GM18517 (cell line): ENCODE results near the gene PGBD5.

ENCODE experiments used
- ATAC-seq: cut with Tn5 transposase; IDR thresholded peaks from one replicate; pipeline ENCODE4 v1.9.1; 2021; ENCODE audit warnings: mild to moderate bottlenecking, moderate library complexity; ENCODE audit not compliant: unreplicated experiment

PGBD5 gene

GRCh38 chr1:230327892-230328284 is 98.2 kb downstream of the PGBD5 start:
- ATAC-seq, result no peak

GRCh38 chr1:230326971-230327891 is 98.9 kb downstream of the PGBD5 start:
- no peak for ATAC-seq

DNA sequence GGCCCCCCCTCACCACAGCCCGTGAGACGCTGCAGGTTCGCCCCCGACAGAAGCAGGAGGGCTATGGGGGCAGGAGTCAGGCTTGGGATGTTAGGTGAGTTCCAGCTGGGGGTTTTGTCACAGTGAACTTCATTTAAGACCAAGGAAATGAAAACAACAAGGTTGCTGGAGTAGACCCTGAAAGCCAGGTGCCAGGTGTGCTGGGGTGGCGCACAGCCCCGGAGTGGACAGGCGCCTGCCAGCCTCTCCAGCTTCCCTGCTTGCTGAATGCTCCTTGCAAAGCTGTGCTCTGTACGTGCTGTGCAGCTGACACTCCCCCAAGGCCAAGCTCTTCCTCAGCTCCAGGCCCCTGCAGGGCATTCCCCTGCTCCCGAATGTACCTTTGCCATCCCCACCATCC is 102.4 kb downstream of the PGBD5 start:
- ATAC-seq, result no peak

GRCh38 chr1:230322967-230323547 is 103.1 kb downstream of the PGBD5 start:
- no peak for ATAC-seq

DNA sequence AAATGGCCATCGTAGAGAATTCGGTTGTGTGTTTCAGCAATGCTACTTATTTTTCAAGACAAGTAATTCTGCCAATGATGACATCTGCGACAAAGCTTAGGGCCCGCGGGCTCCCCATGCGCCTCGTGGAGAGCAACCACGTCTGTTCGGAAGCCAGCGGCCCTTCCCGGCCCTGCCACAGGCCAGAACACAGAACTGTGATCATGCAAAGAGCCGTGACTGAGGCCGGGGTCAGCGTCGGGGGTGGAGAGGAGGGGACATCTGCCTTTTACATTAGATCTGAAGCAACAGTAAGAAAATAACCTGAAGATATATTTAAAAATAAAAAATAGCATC is 103.7 kb downstream of the PGBD5 start:
- ATAC-seq, result no peak

DNA sequence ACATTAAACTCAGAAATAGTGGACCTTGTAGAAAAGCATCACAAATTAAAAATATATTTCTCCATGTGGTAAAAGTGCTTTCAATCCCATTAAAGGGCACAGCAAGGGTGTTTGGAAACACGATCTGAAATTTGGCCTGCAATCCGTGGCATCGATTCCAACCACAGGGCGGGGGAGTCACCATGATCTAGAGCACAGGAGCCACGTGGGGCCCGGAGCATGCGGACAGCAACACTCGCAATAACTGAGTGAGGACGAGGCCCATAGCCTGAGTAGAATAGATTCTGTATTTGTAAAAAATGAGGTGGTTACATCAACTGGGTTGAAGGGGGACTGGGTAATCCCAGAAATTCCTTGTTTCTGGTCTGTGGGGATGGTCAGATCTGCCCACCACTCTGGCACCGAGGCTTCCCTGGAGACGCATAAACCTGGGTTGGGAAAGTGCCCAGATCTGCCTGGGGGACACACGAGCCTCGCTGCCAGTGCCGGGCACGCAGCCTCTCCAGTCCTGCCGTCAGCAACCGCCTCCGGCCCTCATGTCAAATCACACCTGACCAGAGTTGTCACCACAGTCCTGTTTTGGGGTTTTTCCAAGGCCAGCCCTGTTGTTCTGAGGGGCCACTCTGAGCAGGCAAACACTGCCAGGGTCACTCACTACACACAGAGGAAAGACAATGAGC is 104.3 kb downstream of the PGBD5 start:
- no peak for ATAC-seq

GRCh38 chr1:230321341-230321740 is 104.8 kb downstream of the PGBD5 start:
- no peak for ATAC-seq

- no peak for ATAC-seq
These were observed 105.3 kb downstream of the PGBD5 start for GRCh38 chr1:230320804-230321203.

- ATAC-seq, result no peak
These were observed 107.0 kb downstream of the PGBD5 start for GRCh38 chr1:230319014-230319747.

DNA sequence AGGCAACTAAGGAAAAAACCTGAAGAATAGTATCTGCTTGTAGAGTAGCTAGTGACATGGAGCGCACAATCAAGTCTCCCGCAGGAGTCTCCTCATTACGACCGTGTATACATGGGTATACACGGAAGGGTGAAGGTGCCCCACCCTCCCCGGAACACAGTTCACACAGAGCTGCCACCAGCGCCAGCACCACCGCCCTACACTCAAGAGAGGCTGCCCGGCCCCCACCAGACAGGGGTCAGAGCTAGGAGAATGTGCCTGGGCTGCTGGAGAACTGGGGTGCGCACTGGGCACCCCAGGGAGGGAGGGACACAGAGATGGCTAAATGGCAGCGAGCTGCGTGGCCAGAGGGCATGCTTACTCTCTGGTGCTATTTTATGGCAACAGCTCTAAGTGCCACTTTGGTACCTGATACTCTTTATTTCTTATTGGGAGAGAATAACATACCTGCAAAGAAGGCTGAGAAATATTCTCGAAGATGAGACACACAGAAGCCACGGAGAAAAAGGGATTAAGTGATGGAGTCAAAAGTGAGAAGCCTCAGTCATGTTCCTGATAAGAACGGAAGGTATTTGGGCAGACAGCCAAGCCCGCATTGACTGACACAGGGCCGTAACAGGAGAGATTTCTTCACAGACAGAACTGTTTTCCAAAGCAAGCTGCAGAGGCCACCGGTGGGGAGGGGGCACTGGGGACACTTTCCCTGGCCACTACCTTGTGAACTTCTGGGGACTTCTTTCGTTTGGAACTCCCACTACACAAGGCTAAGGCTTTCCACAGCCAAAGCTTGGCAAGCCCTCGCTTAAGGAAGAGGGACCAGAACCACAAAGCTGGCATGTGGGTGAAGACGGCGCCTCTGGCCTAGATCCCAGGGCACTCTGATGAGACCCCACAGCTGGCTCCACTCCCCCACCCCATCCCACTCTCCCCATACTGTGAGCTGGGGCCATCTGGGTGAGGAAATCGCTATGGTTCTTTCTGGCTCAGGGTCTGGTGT is 108.0 kb downstream of the PGBD5 start:
- ATAC-seq, result no peak

- ATAC-seq, result no peak
These were observed 109.0 kb downstream of the PGBD5 start for GRCh38 chr1:230316864-230317745.

DNA sequence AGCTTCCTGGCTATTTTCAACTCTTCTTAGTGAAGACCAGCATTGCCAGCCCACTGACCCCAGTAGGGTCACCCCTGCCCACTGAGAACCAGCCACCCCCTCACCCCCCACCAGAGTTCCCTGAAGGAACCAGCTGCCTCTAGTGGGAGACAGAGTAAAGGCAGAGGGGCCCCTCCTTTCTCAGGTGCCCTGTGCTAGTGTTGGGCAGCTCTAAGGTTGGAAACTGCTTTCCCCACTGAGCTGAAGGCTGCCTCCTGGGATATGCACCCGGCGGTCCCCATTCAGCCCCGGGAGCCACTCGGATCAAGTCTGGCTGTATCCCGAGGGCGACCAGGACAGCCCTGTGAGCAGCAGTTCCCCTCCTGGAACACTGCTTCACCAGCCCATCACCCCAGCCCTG is 111.0 kb downstream of the PGBD5 start:
- no peak for ATAC-seq

DNA sequence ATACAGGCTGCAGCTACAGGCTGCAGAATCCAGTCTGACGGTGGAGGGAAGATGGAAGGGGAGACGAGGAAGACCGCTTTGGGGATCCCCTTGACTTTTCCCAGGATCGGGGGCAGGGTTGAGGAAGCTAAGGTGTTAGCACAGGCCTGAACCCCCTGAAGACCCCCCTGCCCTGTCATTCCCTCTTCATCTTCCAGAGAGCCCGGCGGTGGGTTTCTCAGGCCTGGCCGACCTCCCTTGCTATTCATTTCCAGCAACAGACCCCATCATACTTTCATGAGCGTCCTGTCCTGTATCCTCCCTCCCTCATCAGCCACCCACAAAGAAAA is 112.0 kb downstream of the PGBD5 start:
- ATAC-seq, result no peak

DNA sequence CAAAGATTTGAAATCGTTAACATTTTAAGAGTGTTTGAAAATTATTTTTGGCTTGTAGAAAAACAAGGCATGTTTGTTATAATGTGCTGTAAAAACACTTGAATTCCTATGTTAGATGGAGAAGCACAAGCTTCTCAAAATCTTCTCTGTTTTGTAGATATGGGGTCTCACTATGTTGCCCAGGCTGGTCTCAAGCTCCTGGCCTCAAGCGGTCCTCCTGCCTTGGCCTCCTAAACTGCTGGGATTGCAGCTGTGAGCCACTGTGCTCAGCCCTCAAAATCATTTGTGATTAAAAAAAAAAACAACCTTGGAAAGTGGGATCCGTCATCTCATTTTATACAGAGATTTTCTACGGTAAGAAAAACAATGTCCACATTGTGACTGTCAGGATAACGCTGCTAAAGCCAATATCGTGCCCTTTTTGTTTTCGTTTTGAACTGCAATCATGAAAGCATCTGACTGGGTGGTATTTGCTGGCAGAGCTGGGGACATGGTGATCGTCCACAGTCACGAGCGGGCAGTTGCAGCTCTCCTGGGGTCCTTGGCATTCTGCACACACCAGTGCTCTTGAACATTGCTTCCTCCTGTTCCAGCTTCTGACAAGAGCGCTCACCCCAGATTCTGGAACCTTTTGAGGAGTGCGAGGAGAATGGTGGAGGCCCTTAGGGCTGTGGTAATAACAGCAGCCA is 112.5 kb downstream of the PGBD5 start:
- no peak for ATAC-seq

GRCh38 chr1:230312676-230313075 is 113.5 kb downstream of the PGBD5 start:
- no peak for ATAC-seq

GRCh38 chr1:230310381-230311163 is 115.6 kb downstream of the PGBD5 start:
- ATAC-seq, result peak; percentile 71

- ATAC-seq, result no peak
These were observed 116.4 kb downstream of the PGBD5 start for GRCh38 chr1:230309646-230310177.

DNA sequence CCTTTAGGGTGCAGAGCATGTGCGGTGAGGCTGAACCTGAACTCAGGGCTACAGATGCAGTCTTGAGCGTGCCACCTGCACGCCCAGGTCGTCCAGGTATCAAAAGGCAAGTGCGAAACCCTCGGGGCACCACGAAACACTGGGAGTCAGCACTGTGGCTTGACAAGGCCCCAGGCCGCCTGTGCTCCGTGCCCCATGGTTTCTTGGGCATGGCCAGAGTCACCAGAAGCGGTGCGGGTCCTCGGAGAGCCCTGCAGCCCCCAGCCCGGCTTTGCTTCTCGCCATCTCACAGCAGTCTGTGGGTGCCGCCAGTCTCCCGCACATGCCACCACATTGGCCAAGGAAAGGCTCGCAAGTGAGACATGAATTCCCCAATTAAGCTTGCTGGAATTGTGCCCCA is 117.3 kb downstream of the PGBD5 start:
- ATAC-seq, result no peak
